ENCODE data around the gene SLC16A8.

GRCh38 chr22:38041760-38042487 lies 42.1 kb downstream of the SLC16A8 start:
- no peak for TF ChIP-seq ZNF70 (CRISPR knock-in tag; IDR thresholded peaks at IDR 0.05)
- TF ChIP-seq PPARA (CRISPR knock-in tag; IDR thresholded peaks at IDR 0.05; ENCODE audit: borderline replicate concordance): no peak
- TF ChIP-seq ZFP3 (CRISPR knock-in tag; IDR thresholded peaks at IDR 0.05): no peak
- TF ChIP-seq ZNF565 (CRISPR knock-in tag; conservative IDR thresholded peaks at IDR 0.05; ENCODE audit: low read depth): no peak
- TF ChIP-seq ARNTL (CRISPR knock-in tag; IDR thresholded peaks at IDR 0.05; ENCODE audit: borderline replicate concordance, low read depth): no peak
- no peak for TF ChIP-seq GLIS3 (CRISPR knock-in tag; IDR thresholded peaks at IDR 0.05)
- TF ChIP-seq CSRNP3 (CRISPR knock-in tag; IDR thresholded peaks at IDR 0.05): no peak
- no peak for TF ChIP-seq PATZ1 (CRISPR knock-in tag; IDR thresholded peaks at IDR 0.05; ENCODE audit: borderline replicate concordance)
- TF ChIP-seq ISL1 (CRISPR knock-in tag; IDR thresholded peaks at IDR 0.05): no peak
- no peak for TF ChIP-seq ZC3H10 (CRISPR knock-in tag; IDR thresholded peaks at IDR 0.05)
- no peak for TF ChIP-seq CSDC2 (CRISPR knock-in tag; IDR thresholded peaks at IDR 0.05)
